IMR-90 (cell line): ENCODE results near the gene CYTH4. TPM values are rescaled to one million over a fixed set of nuclear protein-coding genes. Genes with fewer than 3 reads are reported as not detected.

Experiments used
- ATAC-seq: fragments of 200-7000 bp; cut with Tn5 transposase; 2 replicates; pipeline ENCODE4 v1.9.1; 2020; ENCODE audit warnings: low read depth, mild to moderate bottlenecking, moderate library complexity
- BruUV-seq: library from RNA; stranded (reverse); fragments of 400-500 nt; replicated peaks from 2 replicates; lab custom pipeline; 2021; lab: Mats Ljungman, UMichigan
- CTCF ChIA-PET: fragments of 300-600 bp; formaldehyde crosslinking; extraction: SDS; loops from one replicate; lab custom pipeline; 2021; ENCODE audit warnings: antibody characterized with exemption; lab: Yijun Ruan, JAX
- POLR2A ChIA-PET: fragments of 300-600 bp; sonication (Branson Sonifier 250); formaldehyde crosslinking; loops from one replicate; lab custom pipeline; 2022; ENCODE audit warnings: antibody characterized with exemption; ENCODE audit not compliant: unreplicated experiment; lab: Charles Lee
- DNase-seq: peaks from one replicate; pipeline ENCODE4 v3.0.0; 2013
- H2AFZ ChIP-seq: replicated peaks from 2 replicates; pipeline ENCODE3; 2013; ENCODE audit warnings: low read length, mild to moderate bottlenecking; ENCODE audit not compliant: poor library complexity
- H2AK5ac ChIP-seq: 2 replicates; pipeline ENCODE4 v1.6.1; 2013; ENCODE audit warnings: low read depth, low read length, inconsistent platforms
- H2AK9ac ChIP-seq: replicated peaks from 2 replicates; pipeline ENCODE3; 2013; ENCODE audit warnings: mild to moderate bottlenecking, low read depth, low read length, moderate library complexity; ENCODE audit not compliant: poor library complexity
- H2BK120ac ChIP-seq: 2 replicates; pipeline ENCODE4 v1.6.1; 2013; ENCODE audit warnings: low read depth, low read length, inconsistent platforms
- H2BK15ac ChIP-seq: 3 replicates; pipeline ENCODE4 v1.6.1; 2013; ENCODE audit warnings: low read depth, low read length, inconsistent platforms
- H2BK20ac ChIP-seq: 2 replicates; pipeline ENCODE4 v1.6.1; 2013; ENCODE audit warnings: low read depth, mild to moderate bottlenecking, inconsistent platforms, low read length, moderate library complexity
- H2BK5ac ChIP-seq: 2 replicates; pipeline ENCODE4 v1.6.1; 2013; ENCODE audit warnings: mild to moderate bottlenecking, low read depth, low read length, inconsistent platforms; ENCODE audit not compliant: poor library complexity, severe bottlenecking
- H3K14ac ChIP-seq: replicated peaks from 2 replicates; pipeline ENCODE4 v1.6.1; 2013; ENCODE audit warnings: low read depth, low read length, inconsistent platforms
- H3K18ac ChIP-seq: 2 replicates; pipeline ENCODE4 v1.6.1; 2013; ENCODE audit warnings: low read depth, low read length, control low read depth
- H3K23ac ChIP-seq: 2 replicates; pipeline ENCODE4 v1.6.1; 2013; ENCODE audit warnings: low read depth, low read length, inconsistent platforms
- H3K27ac ChIP-seq: 2 replicates; pipeline ENCODE4 v1.5.1; 2013; ENCODE audit warnings: mild to moderate bottlenecking, control low read depth, low read length; ENCODE audit not compliant: insufficient read depth
- H3K27me3 ChIP-seq: 2 replicates; pipeline ENCODE4 v1.6.1; 2013; ENCODE audit warnings: low read length; ENCODE audit not compliant: control insufficient read depth, insufficient read depth
- H3K36me3 ChIP-seq: 2 replicates; pipeline ENCODE4 v1.6.1; 2013; ENCODE audit warnings: low read length, mixed read lengths; ENCODE audit not compliant: control insufficient read depth, insufficient read depth
- H3K4ac ChIP-seq: 2 replicates; pipeline ENCODE4 v1.6.1; 2013; ENCODE audit warnings: low read depth, low read length, inconsistent platforms
- H3K4me1 ChIP-seq: 2 replicates; pipeline ENCODE4 v1.6.1; 2013; ENCODE audit warnings: low read length, mixed read lengths; ENCODE audit not compliant: control insufficient read depth, insufficient read depth
- H3K4me2 ChIP-seq: 2 replicates; pipeline ENCODE4 v1.6.1; 2013; ENCODE audit warnings: low read depth, mild to moderate bottlenecking, control low read depth, low read length, moderate library complexity
- H3K4me3 ChIP-seq: 2 replicates; pipeline ENCODE4 v1.5.1; 2013; ENCODE audit warnings: low read depth, mild to moderate bottlenecking, control low read depth, low read length, moderate library complexity; ENCODE audit not compliant: insufficient read depth
- H3K56ac ChIP-seq: 2 replicates; pipeline ENCODE4 v1.6.1; 2013; ENCODE audit warnings: low read length, inconsistent platforms; ENCODE audit not compliant: insufficient read depth; ENCODE audit errors: extremely low read depth
- H3K79me1 ChIP-seq, 2 experiments: 2 replicates each; pipeline ENCODE4 v1.6.1; 2013; ENCODE audit warnings: low read length in 2 of 2, inconsistent platforms in 1 of 2, low read depth in 1 of 2
- H3K9ac ChIP-seq: 2 replicates; pipeline ENCODE4 v1.6.1; 2013; ENCODE audit warnings: low read depth, low read length, control low read depth
- H3K9me1 ChIP-seq: 2 replicates; pipeline ENCODE4 v1.6.1; 2013; ENCODE audit warnings: low read length, inconsistent platforms; ENCODE audit not compliant: insufficient read depth
- H3K9me3 ChIP-seq: 2 replicates; pipeline ENCODE4 v1.6.1; 2013; ENCODE audit warnings: low read length; ENCODE audit not compliant: control insufficient read depth, insufficient read depth
- H4K20me1 ChIP-seq: 2 replicates; pipeline ENCODE4 v1.6.1; 2013; ENCODE audit warnings: low read length, inconsistent platforms; ENCODE audit not compliant: insufficient read depth
- H4K5ac ChIP-seq: 2 replicates; pipeline ENCODE4 v1.6.1; 2013; ENCODE audit warnings: mild to moderate bottlenecking, low read depth, low read length, control low read depth
- H4K8ac ChIP-seq, 2 experiments: 2 replicates each; pipeline ENCODE4 v1.6.1; 2013; ENCODE audit warnings: low read depth in 2 of 2, low read length in 2 of 2, control low read depth in 1 of 2, inconsistent platforms in 1 of 2
- H4K91ac ChIP-seq: 2 replicates; pipeline ENCODE4 v1.6.1; 2013; ENCODE audit warnings: low read depth, low read length, inconsistent platforms; ENCODE audit not compliant: insufficient read depth
- BHLHE40 ChIP-seq: fragments of 150-350 bp; IDR thresholded peaks from 2 replicates; pipeline ENCODE4 v1.6.1; 2016; ENCODE audit warnings: mild to moderate bottlenecking, low read depth, low read length
- CHD1 ChIP-seq: IDR thresholded peaks from 2 replicates; pipeline ENCODE4 v1.6.1; 2012; ENCODE audit warnings: low read depth, low read length, improper control_type of control experiment
- CTCF ChIP-seq: conservative IDR thresholded peaks from 2 replicates; pipeline ENCODE4 v1.5.1; 2012; ENCODE audit warnings: mild to moderate bottlenecking, low read depth, low read length, improper control_type of control experiment
- FOS ChIP-seq: fragments of 150-350 bp; IDR thresholded peaks from 2 replicates; pipeline ENCODE4 v1.6.1; 2016; ENCODE audit warnings: low read depth, low read length
- MAZ ChIP-seq: IDR thresholded peaks from 2 replicates; pipeline ENCODE4 v1.6.1; 2012; ENCODE audit warnings: low read depth, mild to moderate bottlenecking, low read length, improper control_type of control experiment, moderate library complexity, borderline replicate concordance
- MXI1 ChIP-seq: IDR thresholded peaks from 2 replicates; pipeline ENCODE4 v1.6.1; 2012; ENCODE audit warnings: low read depth, mild to moderate bottlenecking, low read length, moderate library complexity, borderline replicate concordance
- NFE2L2 ChIP-seq: fragments of 150-350 bp; IDR thresholded peaks from 2 replicates; pipeline ENCODE4 v1.6.1; 2016; ENCODE audit warnings: low read depth, mild to moderate bottlenecking, low read length
- RAD21 ChIP-seq: IDR thresholded peaks from 2 replicates; pipeline ENCODE4 v1.6.1; 2012; ENCODE audit warnings: low read length, improper control_type of control experiment
- RFX5 ChIP-seq: IDR thresholded peaks from 2 replicates; pipeline ENCODE4 v1.8.0; 2012; ENCODE audit warnings: low read depth, mild to moderate bottlenecking, low read length, moderate library complexity
- SMC3 ChIP-seq: fragments of 150-350 bp; IDR thresholded peaks from 2 replicates; pipeline ENCODE4 v1.6.1; 2016; ENCODE audit warnings: low read depth, mild to moderate bottlenecking, antibody characterized with exemption, low read length, moderate library complexity
- WGBS, 2 experiments: methylation state at CpG; one replicate each; pipeline versions ENCODE4 v1.1.5 to v1.1.7; 2013; ENCODE audit warnings: missing lambda C conversion rate in 2 of 2; ENCODE audit not compliant: insufficient read length in 1 of 2; ENCODE audit errors: extremely low coverage in 2 of 2; 5-methylcytosine and 5-hydroxymethylcytosine counted together
- dilution Hi-C: fragments of 300-500 bp; cut with HindIII; formaldehyde crosslinking; loops from one replicate; pipeline ENCODE4 v1.14.3; 2018; ENCODE audit warnings: low sequenced_read_pairs; ENCODE audit not compliant: unreplicated experiment
- in situ Hi-C: fragments of 300-500 bp; cut with MboI; formaldehyde crosslinking; loops from 3 replicates; pipeline ENCODE4 v1.14.3; 2019; ENCODE audit warnings: low sequenced_read_pairs, inconsistent platforms, mixed read lengths
- intact Hi-C: fragments of 100-400 bp; cut with micrococcal nuclease; formaldehyde crosslinking; loops from 2 replicates; pipeline ENCODE4 v1.10.0; 2022
- polyA plus RNA-seq, 3 experiments: library from polyadenylated mRNA; depleted of rRNA; stranded (reverse); fragments of >200 nt; gene quantifications; 2 replicates each; pipeline ENCODE4 v1.2.3, GENCODE V29; 2012; ENCODE audit warnings: low replicate concordance in 1 of 3
- total RNA-seq: library from RNA; depleted of rRNA; stranded (reverse); fragments of >200 nt; gene quantifications from 2 replicates; pipeline ENCODE4 v1.2.3, GENCODE V29; 2012
- TF ChIP-seq, protein P1 (sequence below): fragments of 150-350 bp; IDR thresholded peaks from 2 replicates; pipeline ENCODE4 v1.6.1; 2016; ENCODE audit warnings: low read depth, mild to moderate bottlenecking, low read length, moderate library complexity, borderline replicate concordance
- TF ChIP-seq, protein P2 (sequence below): fragments of 150-350 bp; IDR thresholded peaks from 2 replicates; pipeline ENCODE4 v1.6.1; 2017; ENCODE audit warnings: mild to moderate bottlenecking, antibody characterized with exemption, low read length, low read depth

The CYTH4 gene
- total and polyA plus RNA-seq, 2 of the 4 experiments (the other 2 are of a cell fraction): 0.36 to 0.55 TPM

GRCh38 chr22:37284805-37285355 lies 2.6 kb downstream of the CYTH4 start:
- Histone ChIP-seq H3K9me1 (no peaks in the 10 kb centered on the region; the same call in 1 of the 2 replicates), H3K4ac (no peak overlapping the region), H3K4me1 (no peaks in the 10 kb centered on the region), H3K9ac (no peak overlapping the region), H4K91ac (no peak overlapping the region), H4K8ac (peak overlapping the region in 1 of 2 experiments; percentile 63; a peak in 2 of 4 replicates), H2AK9ac (peak overlapping the region; percentile 88), H2BK120ac (no peak overlapping the region), H3K18ac (no peak overlapping the region), H2BK20ac (no peak overlapping the region), H2BK15ac (no peak overlapping the region), H3K27me3 (peaks cover 16% of the 10 kb centered on the region), H3K4me2 (no peak overlapping the region), H3K4me3 (no peak overlapping the region), H3K9me3 (peaks cover 5% of the 10 kb centered on the region), H3K14ac (no peak overlapping the region), H3K56ac (no peak overlapping the region), H2AFZ (peak overlapping the region; percentile 74), H4K5ac (no peak overlapping the region), H2AK5ac (peak overlapping the region; percentile 43; the same call in 1 of the 2 replicates), H3K23ac (no peak overlapping the region), H3K79me1 (no peaks in the 10 kb centered on the region), H3K36me3 (no peaks in the 10 kb centered on the region), H2BK5ac (no peak overlapping the region), H4K20me1 (no peaks in the 10 kb centered on the region), H3K27ac (no peak overlapping the region)
- ATAC-seq (peak; percentile 24; the same call in 1 of the 2 replicates), DNase-seq (no peak)
- in situ Hi-C loops: no loop called here
- BruUV-seq: no TSS peak
- no peak for TF ChIP-seq MAZ
- no peak for TF ChIP-seq FOS
- no peak for TF ChIP-seq CTCF
- TF ChIP-seq, protein P1, sequence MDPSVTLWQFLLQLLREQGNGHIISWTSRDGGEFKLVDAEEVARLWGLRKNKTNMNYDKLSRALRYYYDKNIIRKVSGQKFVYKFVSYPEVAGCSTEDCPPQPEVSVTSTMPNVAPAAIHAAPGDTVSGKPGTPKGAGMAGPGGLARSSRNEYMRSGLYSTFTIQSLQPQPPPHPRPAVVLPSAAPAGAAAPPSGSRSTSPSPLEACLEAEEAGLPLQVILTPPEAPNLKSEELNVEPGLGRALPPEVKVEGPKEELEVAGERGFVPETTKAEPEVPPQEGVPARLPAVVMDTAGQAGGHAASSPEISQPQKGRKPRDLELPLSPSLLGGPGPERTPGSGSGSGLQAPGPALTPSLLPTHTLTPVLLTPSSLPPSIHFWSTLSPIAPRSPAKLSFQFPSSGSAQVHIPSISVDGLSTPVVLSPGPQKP: no peak
- no peak for TF ChIP-seq SMC3
- TF ChIP-seq BHLHE40: no peak
- no peak for TF ChIP-seq MXI1
- TF ChIP-seq CHD1: no peak
- no peak for TF ChIP-seq NFE2L2
- no peak for TF ChIP-seq RFX5
- TF ChIP-seq RAD21: no peak
- TF ChIP-seq, protein P2, sequence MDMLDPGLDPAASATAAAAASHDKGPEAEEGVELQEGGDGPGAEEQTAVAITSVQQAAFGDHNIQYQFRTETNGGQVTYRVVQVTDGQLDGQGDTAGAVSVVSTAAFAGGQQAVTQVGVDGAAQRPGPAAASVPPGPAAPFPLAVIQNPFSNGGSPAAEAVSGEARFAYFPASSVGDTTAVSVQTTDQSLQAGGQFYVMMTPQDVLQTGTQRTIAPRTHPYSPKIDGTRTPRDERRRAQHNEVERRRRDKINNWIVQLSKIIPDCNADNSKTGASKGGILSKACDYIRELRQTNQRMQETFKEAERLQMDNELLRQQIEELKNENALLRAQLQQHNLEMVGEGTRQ: no peak
- dilution Hi-C loops: no loop called here
- CTCF ChIA-PET: no interaction called here
- intact Hi-C loops: no loop called here
- POLR2A ChIA-PET: no interaction called here
- WGBS, 2 experiments: 60% methylated on average over 4 of the region's 14 CpGs; no CpG with 5 or more reads in 1 of the 2 experiments
